OCI-LY7 (cell line): ENCODE measurements around the gene RAF1. TPM values are rescaled to one million over a fixed set of nuclear protein-coding genes. Genes with fewer than 3 reads are reported as not detected.
"Not testable (repeated sequence)": the region's sequence is repeated elsewhere in the genome, so short reads cannot be mapped to it uniquely, and the experiment has no call there.

Experiments used
- BruUV-seq: library from RNA; stranded (reverse); fragments of 400-500 nt; replicated peaks from 2 replicates; lab custom pipeline; 2021; lab: Mats Ljungman, UMichigan
- CTCF ChIA-PET: fragments of 300-600 bp; sonication (Branson Sonifier 250); formaldehyde crosslinking; loops from one replicate; lab custom pipeline; 2022; ENCODE audit warnings: antibody characterized with exemption; ENCODE audit not compliant: unreplicated experiment; lab: Charles Lee
- POLR2A ChIA-PET: fragments of 300-600 bp; sonication (Branson Sonifier 250); formaldehyde crosslinking; loops from one replicate; lab custom pipeline; 2022; ENCODE audit warnings: antibody characterized with exemption; lab: Charles Lee
- DNase-seq: peaks from one replicate; pipeline ENCODE4 v3.0.0-alpha.2; 2015; ENCODE audit warnings: low spot score
- H2AFZ ChIP-seq: fragments of 200-600 bp; sonication (generic), shearing (Covaris generic); 2 replicates; pipeline ENCODE4 v1.6.1; 2014; ENCODE audit warnings: mild to moderate bottlenecking, antibody characterized with exemption, low read length, moderate library complexity
- H3K27ac ChIP-seq: fragments of 200-600 bp; sonication (generic); 2 replicates; pipeline ENCODE4 v1.5.1; 2014; ENCODE audit warnings: mixed run types, low read depth, mild to moderate bottlenecking, moderate library complexity, low read length, inconsistent platforms; ENCODE audit not compliant: poor library complexity, severe bottlenecking
- H3K36me3 ChIP-seq: fragments of 200-600 bp; sonication (generic); 2 replicates; pipeline ENCODE4 v1.6.1; 2014; ENCODE audit warnings: mild to moderate bottlenecking, antibody characterized with exemption, low read length, moderate library complexity, mixed read lengths; ENCODE audit not compliant: insufficient read depth
- H3K4me1 ChIP-seq: fragments of 200-600 bp; sonication (generic); 2 replicates; pipeline ENCODE4 v1.5.1; 2014; ENCODE audit warnings: mild to moderate bottlenecking, low read length; ENCODE audit not compliant: insufficient read depth, poor library complexity, severe bottlenecking
- H3K4me2 ChIP-seq: fragments of 200-600 bp; sonication (generic); 2 replicates; pipeline ENCODE4 v1.6.1; 2014; ENCODE audit warnings: mild to moderate bottlenecking, low read length
- H3K4me3 ChIP-seq: fragments of 200-600 bp; sonication (generic); 2 replicates; pipeline ENCODE4 v1.5.1; 2014; ENCODE audit warnings: mild to moderate bottlenecking, low read depth, low read length; ENCODE audit not compliant: poor library complexity, severe bottlenecking
- H3K79me2 ChIP-seq: fragments of 200-600 bp; sonication (generic); 2 replicates; pipeline ENCODE4 v1.6.1; 2016; ENCODE audit warnings: low read depth, mild to moderate bottlenecking, low read length, moderate library complexity, mixed read lengths; ENCODE audit not compliant: insufficient read depth
- H3K9me2 ChIP-seq: fragments of 200-600 bp; sonication (generic); 2 replicates; pipeline ENCODE4 v1.6.1; 2016; ENCODE audit warnings: mild to moderate bottlenecking, low read length, mixed read lengths; ENCODE audit not compliant: insufficient read depth
- H3K9me3 ChIP-seq: fragments of 200-600 bp; sonication (generic); 2 replicates; pipeline ENCODE4 v1.6.1; 2014; ENCODE audit warnings: mild to moderate bottlenecking, mixed run types, low read length, mixed read lengths
- H4K20me1 ChIP-seq: fragments of 200-600 bp; sonication (generic); 2 replicates; pipeline ENCODE4 v1.6.1; 2014; ENCODE audit warnings: mild to moderate bottlenecking, antibody characterized with exemption, low read length, moderate library complexity, mixed read lengths; ENCODE audit not compliant: insufficient read depth
- CTCF ChIP-seq: fragments of 200-600 bp; sonication (generic); conservative IDR thresholded peaks from 2 replicates; pipeline ENCODE4 v1.5.1; 2014; ENCODE audit warnings: mild to moderate bottlenecking, antibody characterized with exemption, low read length, moderate library complexity, mixed read lengths
- EZH2phosphoT487 ChIP-seq: fragments of 200-600 bp; sonication (generic); IDR thresholded peaks from 2 replicates; pipeline ENCODE4 v1.6.1; 2018; ENCODE audit warnings: low read depth, borderline replicate concordance, mild to moderate bottlenecking, mixed run types, antibody characterized with exemption, low read length, moderate library complexity, mixed read lengths
- intact Hi-C: fragments of 100-400 bp; cut with micrococcal nuclease; formaldehyde crosslinking; loops from one replicate; pipeline ENCODE4 v1.10.0; 2022; ENCODE audit not compliant: unreplicated experiment
- total RNA-seq, 2 experiments: library from RNA; depleted of rRNA in 1 of 2; stranded (reverse); fragments of >200 nt in 1 of 2; shearing (Covaris generic) in 1 of 2; gene quantifications; 2 replicates each; pipeline ENCODE4 v1.2.3, GENCODE V29; 2014 to 2022

RAF1 gene
- total RNA-seq, 2 experiments from 2014 or later: 88.0 to 90.8 TPM

GRCh38 chr3:12662593-12663400, 1.1 kb downstream of the RAF1 start:
- H3K36me3 ChIP-seq: peaks cover 6% of the 10 kb centered on the region; the same call in 1 of the 2 replicates
- H3K4me1 ChIP-seq: peaks cover 30% of the 10 kb centered on the region
- peak overlapping the region; percentile 83 for H3K27ac ChIP-seq
- intact Hi-C loops: loop anchor here (5.0 to 10.0 kb wide), 3 partner anchors 50 to 1742 kb away; partner anchors contain the start of gene SLC6A6
- peak; percentile 59 for DNase-seq
- peak overlapping the region; percentile 96 for H3K4me2 ChIP-seq
- H3K4me3 ChIP-seq: peak overlapping the region; percentile 83
- no peaks in the 10 kb centered on the region for H3K9me2 ChIP-seq
- H2AFZ ChIP-seq: peak overlapping the region; percentile 69; the same call in 1 of the 2 replicates
- peaks cover 62% of the 10 kb centered on the region for H3K79me2 ChIP-seq
- CTCF ChIA-PET: no interaction called here
- POLR2A ChIA-PET: interaction anchor here (0.6 to 4.2 kb wide), 10 partner anchors 11 to 178 kb away, joined by 3 to 22 read pairs (median 3); no protein-coding TSS in a partner anchor
- H4K20me1 ChIP-seq: peaks cover 25% of the 10 kb centered on the region
- TF ChIP-seq EZH2phosphoT487 (no peak), CTCF (no peak)
- no peaks in the 10 kb centered on the region for H3K9me3 ChIP-seq
- no TSS peak for BruUV-seq

- intact Hi-C loops: loop anchor here (5.0 to 10.0 kb wide), 3 partner anchors 50 to 1743 kb away; partner anchors contain the start of gene SLC6A6
- Histone ChIP-seq H3K36me3 (peaks cover 6% of the 10 kb centered on the region; the same call in 1 of the 2 replicates), H3K27ac (peak overlapping the region; percentile 83), H4K20me1 (peaks cover 25% of the 10 kb centered on the region), H3K4me3 (peak overlapping the region; percentile 83), H2AFZ (no peak overlapping the region), H3K9me3 (no peaks in the 10 kb centered on the region), H3K79me2 (peaks cover 70% of the 10 kb centered on the region), H3K4me1 (peaks cover 30% of the 10 kb centered on the region), H3K4me2 (peak overlapping the region; percentile 96), H3K9me2 (no peaks in the 10 kb centered on the region)
- peak; percentile 33 for DNase-seq
- CTCF ChIA-PET: no interaction called here
- POLR2A ChIA-PET: interaction anchor here (0.6 to 4.2 kb wide), 13 partner anchors 10 to 831 kb away, joined by 3 to 22 read pairs (median 3); no protein-coding TSS in a partner anchor
- TF ChIP-seq EZH2phosphoT487: no peak
- TF ChIP-seq CTCF: no peak
- BruUV-seq: no TSS peak
Measured at GRCh38 chr3:12661926-12662592, 1.9 kb downstream of the RAF1 start.

GRCh38 chr3:12661375-12661774, 2.5 kb downstream of the RAF1 start:
- Histone ChIP-seq H4K20me1 (peaks cover 25% of the 10 kb centered on the region), H3K4me2 (peak overlapping the region; percentile 96), H3K4me3 (peak overlapping the region; percentile 83), H3K79me2 (peaks cover 76% of the 10 kb centered on the region), H3K4me1 (peaks cover 30% of the 10 kb centered on the region)
- H3K9me3 ChIP-seq, BruUV-seq, H2AFZ ChIP-seq, H3K27ac ChIP-seq, H3K9me2 ChIP-seq, DNase-seq, H3K36me3 ChIP-seq, CTCF ChIA-PET: not testable (repeated sequence)
- POLR2A ChIA-PET: interaction anchor here (1.4 to 4.2 kb wide), 4 partner anchors 11 to 47 kb away, joined by 4 to 22 read pairs (median 10); no protein-coding TSS in a partner anchor
- intact Hi-C loops: loop anchor here (5.0 to 10.0 kb wide), 3 partner anchors 49 to 1743 kb away; partner anchors contain the start of gene SLC6A6
